ENCODE measurements around the gene SNTG2. TPM values are rescaled to one million over a fixed set of nuclear protein-coding genes. Genes with fewer than 3 reads are reported as not detected.

SNTG2 gene
- total and polyA plus RNA-seq, 10 of the 15 experiments (the other 5 are each of a cell fraction or from before 2014, with no cell fraction given), result not detected

DNA sequence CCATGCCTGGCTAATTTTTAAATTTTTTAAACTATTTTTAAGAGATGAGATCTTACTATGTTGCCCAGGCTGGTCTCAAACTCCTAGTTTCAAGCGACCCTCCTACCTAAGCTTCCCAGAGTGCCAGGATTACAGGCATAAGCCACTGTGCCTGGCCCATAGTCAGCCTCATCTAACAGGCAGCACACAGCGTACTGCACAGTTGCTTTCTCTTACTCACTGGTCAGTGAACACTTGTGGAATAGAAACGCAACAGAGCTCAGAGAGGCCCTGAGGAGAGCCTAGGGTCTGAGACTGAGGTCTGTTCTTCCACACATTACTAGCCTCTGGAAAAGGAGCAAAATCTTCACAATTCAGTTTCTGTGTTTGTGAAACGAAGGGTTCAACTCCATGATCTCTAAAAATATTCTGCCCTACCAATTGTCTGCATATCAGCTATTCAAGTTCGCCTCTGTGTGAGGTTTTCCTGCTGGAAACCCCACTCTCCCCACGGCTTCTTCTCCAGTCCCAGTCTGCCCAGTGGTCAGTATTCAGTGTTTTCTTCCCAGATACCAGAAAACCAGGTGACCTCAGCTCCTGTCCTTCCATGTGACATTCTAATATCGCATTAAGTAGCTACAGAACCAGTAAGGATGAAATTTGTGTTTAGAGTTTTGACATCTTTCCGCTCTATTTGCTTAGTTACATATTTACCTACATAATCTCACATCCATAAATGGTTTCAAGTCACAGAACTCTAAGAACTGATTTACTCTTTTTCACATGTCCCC lies 26.6 kb upstream of the SNTG2 start:
- no TSS peak for BruUV-seq (replicated peaks)
- ChIA-PET SMC1A (ENCODE audit: uncharacterized antibody, unreplicated experiment) (no interaction called here), RAD21 (ENCODE audit: unreplicated experiment) (no interaction called here), CTCF (no interaction called here), POLR2A (no interaction called here)
- Histone ChIP-seq H3K27me3 (replicated peaks in 1 of 2; ENCODE audit: control insufficient read depth in 2 of 2, insufficient read depth in 2 of 2, low read length in 1 of 2) (no peaks in the 10 kb centered on the region), H3K36me3 (ENCODE audit: control insufficient read depth in 2 of 2, insufficient read depth in 2 of 2, low read length in 1 of 2) (no peaks in the 10 kb centered on the region), H3K4me1 (ENCODE audit: control insufficient read depth, insufficient read depth, low read length) (no peaks in the 10 kb centered on the region), H3K4me3 (no peak overlapping the region), H3K9ac (ENCODE audit: control insufficient read depth, insufficient read depth, low read length) (no peak overlapping the region), H2AFZ (ENCODE audit: control insufficient read depth, low read depth, low read length) (no peak overlapping the region), H3K9me3 (replicated peaks; ENCODE audit: control insufficient read depth, insufficient read depth, low read length) (no peaks in the 10 kb centered on the region; the same call in 2 of the 3 replicates), H3K79me2 (ENCODE audit: control insufficient read depth, insufficient read depth, low read length) (no peaks in the 10 kb centered on the region), H3K4me2 (ENCODE audit: control insufficient read depth, insufficient read depth) (no peak overlapping the region), H3K27ac (ENCODE audit: control insufficient read depth, insufficient read depth) (no peak overlapping the region), H4K20me1 (ENCODE audit: control insufficient read depth, insufficient read depth) (no peaks in the 10 kb centered on the region)
- DNase-seq (ENCODE audit: low read depth, low spot score) (no peak), ATAC-seq (no peak), FAIRE-seq (no peak)
- TF ChIP-seq RFX5 (IDR thresholded peaks at IDR 0.05; ENCODE audit: low read depth, low read length) (no peak), ZSCAN29 (IDR thresholded peaks at IDR 0.05) (no peak), MYB (IDR thresholded peaks at IDR 0.05; ENCODE audit: borderline replicate concordance, low read depth, low read length) (no peak), BCL11A (IDR thresholded peaks at IDR 0.05; ENCODE audit: low read depth, low read length) (no peak)
- intact Hi-C loops (cut with micrococcal nuclease; ENCODE audit: unreplicated experiment) (no loop called here), in situ Hi-C loops (cut with MboI) (no loop called here)
- WGBS (ENCODE audit: insufficient coverage, insufficient replicate concordance, low lambda C conversion rate, missing lambda C conversion rate), result 13% methylated on average over 8 of the region's 8 CpGs

DNA sequence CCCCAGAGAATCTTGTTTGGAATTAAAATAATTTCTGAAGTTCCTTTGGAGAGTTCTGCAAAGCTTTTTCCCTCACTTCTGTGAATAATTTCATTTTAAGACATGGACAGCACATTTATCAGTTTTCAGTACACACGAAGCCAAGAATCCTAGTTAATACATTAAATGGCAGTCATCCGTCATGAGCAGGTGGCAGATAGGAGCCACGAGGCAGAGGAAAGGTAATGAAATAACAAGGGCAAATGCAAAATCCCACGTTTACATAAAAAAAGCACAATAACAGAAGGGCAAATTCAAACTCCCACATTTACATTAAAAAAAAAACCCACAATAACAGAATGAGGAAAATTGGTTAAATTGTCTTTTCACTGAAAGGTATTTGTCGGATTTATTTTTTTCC lies 25.9 kb upstream of the SNTG2 start:
- ChIA-PET CTCF (no interaction called here), RAD21 (ENCODE audit: unreplicated experiment) (no interaction called here), SMC1A (ENCODE audit: uncharacterized antibody, unreplicated experiment) (no interaction called here), POLR2A (no interaction called here)
- intact Hi-C loops (cut with micrococcal nuclease; ENCODE audit: unreplicated experiment) (no loop called here), in situ Hi-C loops (cut with MboI) (no loop called here)
- Histone ChIP-seq H3K27me3 (replicated peaks in 1 of 2; ENCODE audit: control insufficient read depth in 2 of 2, insufficient read depth in 2 of 2, low read length in 1 of 2) (no peaks in the 10 kb centered on the region), H3K36me3 (ENCODE audit: control insufficient read depth in 2 of 2, insufficient read depth in 2 of 2, low read length in 1 of 2) (no peaks in the 10 kb centered on the region), H3K79me2 (ENCODE audit: control insufficient read depth, insufficient read depth, low read length) (no peaks in the 10 kb centered on the region), H3K4me1 (ENCODE audit: control insufficient read depth, insufficient read depth, low read length) (no peaks in the 10 kb centered on the region), H3K9ac (ENCODE audit: control insufficient read depth, insufficient read depth, low read length) (no peak overlapping the region), H3K4me3 (no peak overlapping the region), H3K9me3 (replicated peaks; ENCODE audit: control insufficient read depth, insufficient read depth, low read length) (no peaks in the 10 kb centered on the region; the same call in 2 of the 3 replicates), H3K4me2 (ENCODE audit: control insufficient read depth, insufficient read depth) (no peak overlapping the region), H3K27ac (ENCODE audit: control insufficient read depth, insufficient read depth) (no peak overlapping the region), H2AFZ (ENCODE audit: control insufficient read depth, low read depth, low read length) (no peak overlapping the region), H4K20me1 (ENCODE audit: control insufficient read depth, insufficient read depth) (no peaks in the 10 kb centered on the region)
- 16% methylated on average over 5 of the region's 5 CpGs for WGBS (ENCODE audit: insufficient coverage, insufficient replicate concordance, low lambda C conversion rate, missing lambda C conversion rate)
- FAIRE-seq, result no peak
- BruUV-seq (replicated peaks), result no TSS peak
- DNase-seq (ENCODE audit: low read depth, low spot score), result no peak
- no peak for ATAC-seq
- TF ChIP-seq, protein P1, sequence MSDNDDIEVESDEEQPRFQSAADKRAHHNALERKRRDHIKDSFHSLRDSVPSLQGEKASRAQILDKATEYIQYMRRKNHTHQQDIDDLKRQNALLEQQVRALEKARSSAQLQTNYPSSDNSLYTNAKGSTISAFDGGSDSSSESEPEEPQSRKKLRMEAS (IDR thresholded peaks at IDR 0.05; ENCODE audit: low read depth, low read length), result no peak
- TF ChIP-seq FOS (IDR thresholded peaks at IDR 0.05; ENCODE audit: borderline replicate concordance, extremely low read depth, insufficient read length) (no peak), CHD2 (IDR thresholded peaks at IDR 0.05; ENCODE audit: borderline replicate concordance, low read depth, low read length) (no peak), PAX5 (IDR thresholded peaks at IDR 0.05; ENCODE audit: borderline replicate concordance, low read depth, low read length) (no peak), BRCA1 (IDR thresholded peaks at IDR 0.05; ENCODE audit: low read depth, low read length) (no peak), BACH1 (IDR thresholded peaks at IDR 0.05; ENCODE audit: borderline replicate concordance) (no peak)
- TF ChIP-seq, protein P2, sequence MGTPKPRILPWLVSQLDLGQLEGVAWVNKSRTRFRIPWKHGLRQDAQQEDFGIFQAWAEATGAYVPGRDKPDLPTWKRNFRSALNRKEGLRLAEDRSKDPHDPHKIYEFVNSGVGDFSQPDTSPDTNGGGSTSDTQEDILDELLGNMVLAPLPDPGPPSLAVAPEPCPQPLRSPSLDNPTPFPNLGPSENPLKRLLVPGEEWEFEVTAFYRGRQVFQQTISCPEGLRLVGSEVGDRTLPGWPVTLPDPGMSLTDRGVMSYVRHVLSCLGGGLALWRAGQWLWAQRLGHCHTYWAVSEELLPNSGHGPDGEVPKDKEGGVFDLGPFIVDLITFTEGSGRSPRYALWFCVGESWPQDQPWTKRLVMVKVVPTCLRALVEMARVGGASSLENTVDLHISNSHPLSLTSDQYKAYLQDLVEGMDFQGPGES (IDR thresholded peaks at IDR 0.05), result no peak
- TF ChIP-seq, protein P3, sequence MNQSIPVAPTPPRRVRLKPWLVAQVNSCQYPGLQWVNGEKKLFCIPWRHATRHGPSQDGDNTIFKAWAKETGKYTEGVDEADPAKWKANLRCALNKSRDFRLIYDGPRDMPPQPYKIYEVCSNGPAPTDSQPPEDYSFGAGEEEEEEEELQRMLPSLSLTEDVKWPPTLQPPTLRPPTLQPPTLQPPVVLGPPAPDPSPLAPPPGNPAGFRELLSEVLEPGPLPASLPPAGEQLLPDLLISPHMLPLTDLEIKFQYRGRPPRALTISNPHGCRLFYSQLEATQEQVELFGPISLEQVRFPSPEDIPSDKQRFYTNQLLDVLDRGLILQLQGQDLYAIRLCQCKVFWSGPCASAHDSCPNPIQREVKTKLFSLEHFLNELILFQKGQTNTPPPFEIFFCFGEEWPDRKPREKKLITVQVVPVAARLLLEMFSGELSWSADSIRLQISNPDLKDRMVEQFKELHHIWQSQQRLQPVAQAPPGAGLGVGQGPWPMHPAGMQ (IDR thresholded peaks at IDR 0.05; ENCODE audit: borderline replicate concordance), result no peak
